GM10266 (cell line): ENCODE data around the gene CORO7.

Experiments used
- DNase-seq: peaks from one replicate; pipeline ENCODE4 v3.0.0; 2012; ENCODE audit errors: extremely low spot score
- CTCF ChIP-seq: IDR thresholded peaks from 2 replicates; pipeline ENCODE4 v1.5.1; 2012; ENCODE audit warnings: mild to moderate bottlenecking, low read depth; ENCODE audit not compliant: control insufficient read depth, insufficient read depth; ENCODE audit errors: missing control alignments

CORO7 gene

GRCh38 chr16:4372001-4372577, 44.3 kb downstream of the CORO7 start:
- DNase-seq = no peak
- no peak for TF ChIP-seq CTCF

- TF ChIP-seq CTCF = no peak
- DNase-seq = peak; percentile 96
Observed at GRCh38 chr16:4371357-4372000, 44.9 kb downstream of the CORO7 start, which contains the start of gene VASN. TSS of gene VASN (plus strand) at chr16:4371848. CDS start at chr16:4380878, 9,030 bp downstream.

GRCh38 chr16:4370570-4371356, 45.6 kb downstream of the CORO7 start:
- no peak for TF ChIP-seq CTCF

DNA sequence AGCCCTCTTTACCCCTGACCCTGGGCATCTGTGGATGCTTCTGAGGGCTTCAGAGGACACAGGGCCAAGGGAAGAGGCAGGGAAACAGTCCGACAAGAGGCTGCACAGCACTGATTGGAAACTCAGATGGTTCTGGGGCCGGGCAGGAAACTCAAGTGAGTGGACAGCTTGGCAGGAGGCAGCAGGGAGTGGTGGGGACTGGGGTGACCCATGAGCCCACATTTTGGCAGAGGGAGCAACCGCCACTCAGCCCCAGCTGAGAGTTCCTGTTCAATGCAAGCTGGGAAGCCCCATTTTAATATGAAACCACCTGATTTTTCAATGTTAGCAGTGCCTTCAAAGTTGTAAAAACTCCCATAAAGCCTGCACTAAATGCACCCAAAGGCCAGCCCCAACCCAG, 46.2 kb downstream of the CORO7 start:
- no peak for TF ChIP-seq CTCF
- DNase-seq = no peak

More at GRCh38 chr16:4370570-4371356, 45.6 kb downstream of the CORO7 start:
- no peak for DNase-seq

DNA sequence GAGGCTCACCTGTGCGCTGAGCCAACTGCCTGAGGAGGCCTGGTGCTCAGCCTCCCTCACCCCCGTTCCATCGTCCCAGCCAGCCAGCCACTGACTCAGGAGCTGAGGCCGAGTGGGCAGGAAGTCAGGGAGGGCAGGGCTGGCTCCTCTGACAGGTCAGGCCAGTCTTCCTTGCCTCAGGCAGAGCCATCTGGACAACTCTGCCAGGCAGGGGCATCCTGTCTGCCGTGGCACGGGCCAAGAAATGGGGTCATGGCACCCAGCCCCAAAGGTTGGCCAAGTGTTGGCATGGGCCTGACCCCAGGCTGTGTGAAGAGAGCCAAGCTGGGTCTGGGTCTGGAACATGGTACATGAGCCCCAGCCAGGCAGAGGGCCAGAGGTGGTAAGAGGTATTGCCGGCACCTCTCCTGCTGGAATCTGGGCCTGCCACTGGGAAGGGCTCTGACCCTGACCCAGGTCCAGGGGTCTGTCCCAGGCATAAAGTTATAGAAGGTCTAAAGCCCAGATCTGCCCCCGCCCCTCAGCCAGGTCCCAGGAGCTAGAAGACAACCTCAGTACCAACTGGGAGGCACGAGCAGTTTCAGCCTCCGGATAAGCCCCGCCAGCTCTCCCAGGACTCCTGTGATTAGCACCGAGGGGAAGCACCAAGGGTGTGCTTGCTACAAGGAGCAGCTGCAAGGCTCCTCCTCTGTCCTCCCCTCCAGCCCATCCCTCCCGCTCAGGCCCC, 47.2 kb downstream of the CORO7 start:
- DNase-seq = no peak
- no peak for TF ChIP-seq CTCF

- DNase-seq = no peak
Observed at GRCh38 chr16:4367393-4367856, 49.0 kb downstream of the CORO7 start.

More at GRCh38 chr16:4367393-4367856, 49.0 kb downstream of the CORO7 start:
- TF ChIP-seq CTCF = no peak
